ENCODE results near the gene ADORA1. TPM values are rescaled to one million over a fixed set of nuclear protein-coding genes. Genes with fewer than 3 reads are reported as not detected.

Gene ADORA1
- total and polyA plus RNA-seq, 2 donors (not counting 3 experiments of a cell fraction or from before 2014, with no cell fraction given) = 0.15 TPM; not detected in 1

- Histone ChIP-seq H4K20me1 (replicated peaks; ENCODE audit: control insufficient read depth, extremely low read depth, insufficient read depth, low read length) (no peaks in the 10 kb centered on the region), H3K27ac (ENCODE audit: insufficient read depth, low read depth, low read length) (no peak overlapping the region), H3K9me3 (replicated peaks; ENCODE audit: control insufficient read depth, insufficient read depth, low read length) (no peaks in the 10 kb centered on the region), H2AFZ (ENCODE audit: low read depth, low read length) (no peak overlapping the region), H3K4me2 (ENCODE audit: insufficient read depth, low read length) (no peak overlapping the region), H3K4me1 (ENCODE audit: control insufficient read depth, extremely low read depth, insufficient read depth, low read length) (no peaks in the 10 kb centered on the region), H3K36me3 (ENCODE audit: control insufficient read depth in 2 of 2, extremely low read depth in 1 of 2, insufficient read depth in 2 of 2, low read length in 2 of 2) (no peaks in the 10 kb centered on the region), H3K27me3 (ENCODE audit: control insufficient read depth in 2 of 2, insufficient read depth in 2 of 2, low read length in 2 of 2) (peaks cover 3 to 40% of the 10 kb centered on the region in 2 experiments), H3K79me2 (ENCODE audit: control insufficient read depth, insufficient read depth, low read length) (no peaks in the 10 kb centered on the region), H3K9ac (replicated peaks; ENCODE audit: extremely low read depth, insufficient read depth, low read length) (no peak overlapping the region), H3K9me1 (replicated peaks; ENCODE audit: control insufficient read depth, extremely low read depth, insufficient read depth, low read length) (no peaks in the 10 kb centered on the region), H3K4me3 (replicated peaks in 1 of 3; ENCODE audit: insufficient read depth in 1 of 3, low read depth in 1 of 3, low read length in 3 of 3) (no peak overlapping the region)
- CTCF ChIA-PET = interaction anchor here (1.8 kb wide), 1 partner anchor 112 kb away, joined by 11 read pairs; no protein-coding TSS in a partner anchor
- no peak for TF ChIP-seq CTCF (IDR thresholded peaks at IDR 0.05; ENCODE audit: extremely low read depth in 1 of 2, insufficient read depth in 1 of 2, low read depth in 1 of 2, low read length in 2 of 2)
- no peak for TF ChIP-seq POLR2AphosphoS5 (IDR thresholded peaks at IDR 0.05; ENCODE audit: insufficient read depth, low read depth, low read length)
- no peak for TF ChIP-seq EZH2 (IDR thresholded peaks at IDR 0.05; ENCODE audit: borderline replicate concordance, low read depth, low read length, severe bottlenecking)
- no peak for TF ChIP-seq POLR2A (IDR thresholded peaks at IDR 0.05; ENCODE audit: low read depth, low read length)
- TF ChIP-seq FOS (IDR thresholded peaks at IDR 0.05; ENCODE audit: borderline replicate concordance, insufficient read depth, low read length) = no peak
- TF ChIP-seq JUN (IDR thresholded peaks at IDR 0.05; ENCODE audit: borderline replicate concordance, insufficient read depth, insufficient read length, low read depth) = no peak
- TF ChIP-seq MAX (IDR thresholded peaks at IDR 0.05; ENCODE audit: insufficient read depth, insufficient read length) = no peak
- no peak for TF ChIP-seq MYC (IDR thresholded peaks at IDR 0.05; ENCODE audit: low read depth, low read length)
- no peak for TF ChIP-seq GATA2 (IDR thresholded peaks at IDR 0.05; ENCODE audit: insufficient read depth, insufficient read length, low read depth, low read length)
- BruUV-seq (replicated peaks) = no TSS peak
- dilution Hi-C loops (cut with MboI; ENCODE audit: extremely low pct_ligation_motif_present, low sequenced_read_pairs) = no loop called here
- FAIRE-seq (no peak), DNase-seq (ENCODE audit: low read depth, low spot score) (no peak)
- intact Hi-C loops (cut with micrococcal nuclease) = no loop called here
- POLR2A ChIA-PET = no interaction called here
These were observed 23.6 kb upstream of the ADORA1 start for GRCh38 chr1:203103829-203104495.
